Upper lobe of left lung (tissue), 6 donors: Measurements from ENCODE around the gene TSC22D2. TPM values are rescaled to one million over a fixed set of nuclear protein-coding genes. Genes with fewer than 3 reads are reported as not detected.

ENCODE experiments used
- ATAC-seq, 2 donors: fragments of 200-7000 bp; cut with Tn5 transposase; one replicate each; pipeline ENCODE4 v1.9.1; 2022; ENCODE audit warnings: mild to moderate bottlenecking in 2 of 2, moderate library complexity in 2 of 2; ENCODE audit not compliant: low FRiP score in 2 of 2
- DNase-seq, 2 donors: peaks; one replicate each; pipeline ENCODE4 v3.0.0-alpha.2; 2019 to 2020
- H3K27ac ChIP-seq, 4 donors: fragments of 200-600 bp; sonication (generic); one replicate each; pipeline ENCODE4 v1.5.1; 2016 to 2019
- H3K27me3 ChIP-seq, 4 donors: fragments of 200-600 bp; sonication (generic); one replicate each; pipeline ENCODE4 v1.5.1; 2017 to 2019
- H3K36me3 ChIP-seq, 4 donors: fragments of 200-600 bp; sonication (generic); one replicate each; pipeline ENCODE4 v1.5.1; 2016 to 2019
- H3K4me1 ChIP-seq, 4 donors: fragments of 200-600 bp; sonication (generic); one replicate each; pipeline ENCODE4 v1.5.1; 2018 to 2019
- H3K4me3 ChIP-seq, 4 donors: fragments of 200-600 bp; sonication (generic); one replicate each; pipeline ENCODE4 v1.5.1; 2017 to 2019; ENCODE audit warnings: mild to moderate bottlenecking in 2 of 4, moderate library complexity in 1 of 4
- H3K9me3 ChIP-seq, 4 donors: fragments of 200-600 bp; sonication (generic); one replicate each; pipeline ENCODE4 v1.5.1; 2018 to 2019
- EP300 ChIP-seq, 4 donors: sonication (generic); formaldehyde crosslinking; IDR thresholded peaks; one replicate each; pipeline ENCODE4 v1.5.1; 2017; ENCODE audit warnings: antibody characterized with exemption in 4 of 4, control low read depth in 2 of 4
- POLR2A ChIP-seq, 4 donors: fragments of 450-650 bp; IDR thresholded peaks; one replicate each; pipeline ENCODE4 v1.5.1; 2016 to 2017; ENCODE audit warnings: antibody characterized with exemption in 4 of 4, mild to moderate bottlenecking in 2 of 4
- POLR2AphosphoS5 ChIP-seq, 2 donors: sonication (generic); formaldehyde crosslinking; IDR thresholded peaks; one replicate each; pipeline ENCODE4 v1.5.1; 2017; ENCODE audit warnings: antibody characterized with exemption in 2 of 2
- WGBS, 2 donors: methylation state at CpG; one replicate each; pipeline ENCODE4 v1.1.5; 2017 to 2018; 5-methylcytosine and 5-hydroxymethylcytosine counted together
- total RNA-seq, 6 donors: library from RNA; depleted of rRNA in 4 of 6; stranded (reverse); fragments of >200 nt in 4 of 6; gene quantifications; one replicate each; pipeline versions ENCODE4 v1.1.0 to v1.2.1, GENCODE V29; 2016 to 2021
- TF ChIP-seq, protein P1 (sequence below), 6 experiments: fragments of 450-650 bp in 4 of 6; fragments of 200-600 bp in 2 of 6; sonication (generic) in 2 of 6; IDR thresholded peaks; one replicate each; pipeline ENCODE4 v1.5.1; 2016 to 2019; ENCODE audit warnings: antibody characterized with exemption in 6 of 6
- donor health status: DM: no; HTN: no; CAD: no; lungs with moderate emphysema.
- donor health status: DM: no; HTN: yes; CAD: no; lungs with severe emphysema.

TSC22D2 gene
- total RNA-seq, 6 donors from 2014 or later = 18.3 to 31.4 (median 25.5) TPM

DNA sequence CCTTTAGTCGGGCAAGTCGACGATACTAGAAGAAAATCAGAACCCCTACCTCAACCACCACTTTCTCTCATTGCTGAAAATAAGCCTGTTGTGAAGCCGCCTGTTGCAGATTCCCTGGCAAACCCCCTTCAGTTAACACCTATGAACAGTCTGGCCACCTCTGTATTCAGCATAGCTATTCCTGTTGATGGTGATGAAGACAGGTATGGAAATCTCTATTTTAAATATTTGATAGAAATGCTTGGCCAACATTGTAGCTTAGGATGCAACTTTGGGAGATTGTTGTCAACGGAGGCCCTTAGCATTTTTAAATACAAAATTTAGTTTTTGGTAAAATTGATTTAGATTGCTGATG lies 3.0 kb downstream of the TSC22D2 start:
- Histone ChIP-seq H3K4me3 (peak overlapping the region; percentile 75 to 90 (median 82)), H3K36me3 (no peaks in the 10 kb centered on the region), H3K27ac (peak overlapping the region in 3 of 4 donors; percentile 98 to 100 (median 99)), H3K27me3 (no peaks in the 10 kb centered on the region), H3K4me1 (peaks cover 14 to 65% (median 30%) of the 10 kb centered on the region in 4 donors), H3K9me3 (no peaks in the 10 kb centered on the region)
- no peak for TF ChIP-seq EP300 (IDR thresholded peaks at IDR 0.05)
- 8 to 9% methylated on average over 5 of the region's 5 CpGs for WGBS, 2 donors
- ATAC-seq (no peak), DNase-seq (no peak)

GRCh38 chr3:150411546-150411945 lies 3.4 kb downstream of the TSC22D2 start:
- peak overlapping the region in 1 of 4 donors; percentile 33 for H3K27ac ChIP-seq
- TF ChIP-seq EP300 (IDR thresholded peaks at IDR 0.05) = no peak
- no peak for TF ChIP-seq POLR2A (IDR thresholded peaks at IDR 0.05)
- TF ChIP-seq, protein P1, sequence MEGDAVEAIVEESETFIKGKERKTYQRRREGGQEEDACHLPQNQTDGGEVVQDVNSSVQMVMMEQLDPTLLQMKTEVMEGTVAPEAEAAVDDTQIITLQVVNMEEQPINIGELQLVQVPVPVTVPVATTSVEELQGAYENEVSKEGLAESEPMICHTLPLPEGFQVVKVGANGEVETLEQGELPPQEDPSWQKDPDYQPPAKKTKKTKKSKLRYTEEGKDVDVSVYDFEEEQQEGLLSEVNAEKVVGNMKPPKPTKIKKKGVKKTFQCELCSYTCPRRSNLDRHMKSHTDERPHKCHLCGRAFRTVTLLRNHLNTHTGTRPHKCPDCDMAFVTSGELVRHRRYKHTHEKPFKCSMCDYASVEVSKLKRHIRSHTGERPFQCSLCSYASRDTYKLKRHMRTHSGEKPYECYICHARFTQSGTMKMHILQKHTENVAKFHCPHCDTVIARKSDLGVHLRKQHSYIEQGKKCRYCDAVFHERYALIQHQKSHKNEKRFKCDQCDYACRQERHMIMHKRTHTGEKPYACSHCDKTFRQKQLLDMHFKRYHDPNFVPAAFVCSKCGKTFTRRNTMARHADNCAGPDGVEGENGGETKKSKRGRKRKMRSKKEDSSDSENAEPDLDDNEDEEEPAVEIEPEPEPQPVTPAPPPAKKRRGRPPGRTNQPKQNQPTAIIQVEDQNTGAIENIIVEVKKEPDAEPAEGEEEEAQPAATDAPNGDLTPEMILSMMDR (IDR thresholded peaks at IDR 0.05) = no peak
- no peak for TF ChIP-seq POLR2AphosphoS5 (IDR thresholded peaks at IDR 0.05)
- H3K27me3 ChIP-seq = no peaks in the 10 kb centered on the region
- H3K4me1 ChIP-seq = peaks cover 19 to 70% (median 35%) of the 10 kb centered on the region in 4 donors
- H3K9me3 ChIP-seq = no peaks in the 10 kb centered on the region
- no peaks in the 10 kb centered on the region for H3K36me3 ChIP-seq
- DNase-seq (no peak), ATAC-seq (no peak)
- WGBS, 2 donors = 6 to 11% methylated on average over 3 of the region's 3 CpGs
- H3K4me3 ChIP-seq = peak overlapping the region; percentile 75 to 90 (median 82)

DNA sequence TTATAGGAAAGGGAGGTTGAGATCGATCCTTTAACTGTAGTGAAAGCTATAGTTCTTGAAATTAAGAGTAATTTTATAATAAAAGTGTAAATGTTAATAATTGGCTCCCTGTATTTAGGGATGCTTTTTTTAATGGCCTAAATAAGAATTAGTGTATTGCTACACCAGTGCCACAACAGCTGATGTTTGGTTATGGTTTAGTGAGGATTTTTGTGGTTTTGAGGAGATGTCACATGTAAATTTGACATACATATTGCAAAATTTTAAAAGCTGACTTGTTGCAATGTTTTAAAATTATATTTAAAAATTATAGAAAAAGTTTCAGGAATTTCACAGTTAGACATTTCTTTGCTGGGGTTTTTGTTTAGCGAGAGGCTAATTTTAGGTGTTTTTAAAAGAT lies 3.9 kb downstream of the TSC22D2 start:
- WGBS, 2 donors = 36 to 40% methylated on average over 2 of the region's 2 CpGs
- H3K9me3 ChIP-seq = no peaks in the 10 kb centered on the region
- H3K27ac ChIP-seq = peak overlapping the region in 2 of 4 donors; percentile 3 to 33
- peaks cover 16 to 70% (median 36%) of the 10 kb centered on the region in 4 donors for H3K4me1 ChIP-seq
- ATAC-seq (no peak), DNase-seq (no peak)
- peak overlapping the region; percentile 75 to 90 (median 82) for H3K4me3 ChIP-seq
- no peaks in the 10 kb centered on the region for H3K36me3 ChIP-seq
- TF ChIP-seq POLR2A (IDR thresholded peaks at IDR 0.05) = no peak
- no peak for TF ChIP-seq POLR2AphosphoS5 (IDR thresholded peaks at IDR 0.05)
- TF ChIP-seq, protein P1 (IDR thresholded peaks at IDR 0.05) = no peak
- no peak for TF ChIP-seq EP300 (IDR thresholded peaks at IDR 0.05)
- no peaks in the 10 kb centered on the region for H3K27me3 ChIP-seq

GRCh38 chr3:150412561-150413231 lies 4.6 kb downstream of the TSC22D2 start:
- no peaks in the 10 kb centered on the region for H3K27me3 ChIP-seq
- DNase-seq (no peak), ATAC-seq (no peak)
- WGBS, 2 donors = 1% methylated on average over 5 of the region's 5 CpGs
- no peaks in the 10 kb centered on the region for H3K9me3 ChIP-seq
- H3K4me1 ChIP-seq = peaks cover 20 to 76% (median 38%) of the 10 kb centered on the region in 4 donors
- TF ChIP-seq, protein P1 (IDR thresholded peaks at IDR 0.05) = no peak
- TF ChIP-seq POLR2AphosphoS5 (IDR thresholded peaks at IDR 0.05) (no peak), EP300 (IDR thresholded peaks at IDR 0.05) (no peak), POLR2A (IDR thresholded peaks at IDR 0.05) (no peak)
- H3K4me3 ChIP-seq = peak overlapping the region; percentile 75 to 90 (median 82)
- H3K27ac ChIP-seq = peak overlapping the region in 2 of 4 donors; percentile 3 to 21
- H3K36me3 ChIP-seq = no peaks in the 10 kb centered on the region

DNA sequence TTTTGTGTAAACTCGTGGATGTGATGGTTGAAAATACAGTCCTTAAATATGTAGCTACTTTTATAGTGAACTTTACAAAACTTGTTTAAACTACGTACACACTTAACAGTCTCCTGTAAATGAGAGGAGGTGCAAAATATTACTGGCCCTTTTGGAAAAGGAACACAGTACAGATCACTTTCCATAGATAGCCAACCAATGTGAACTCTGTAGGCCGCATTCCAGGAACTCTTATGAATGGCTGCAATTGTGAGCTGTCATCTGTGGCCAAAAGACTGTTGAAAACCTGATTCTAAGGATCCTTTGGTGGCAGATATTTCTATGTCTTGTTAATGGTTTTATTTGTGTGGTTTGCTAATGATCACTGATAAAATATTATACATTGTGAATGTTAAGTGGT lies 6.2 kb downstream of the TSC22D2 start:
- H3K4me1 ChIP-seq = peaks cover 24 to 91% (median 47%) of the 10 kb centered on the region in 4 donors
- no peak for DNase-seq
- TF ChIP-seq, protein P1 (IDR thresholded peaks at IDR 0.05) = no peak
- TF ChIP-seq POLR2A (IDR thresholded peaks at IDR 0.05) = no peak
- no peaks in the 10 kb centered on the region for H3K36me3 ChIP-seq
- no peaks in the 10 kb centered on the region for H3K27me3 ChIP-seq
- no peaks in the 10 kb centered on the region for H3K9me3 ChIP-seq
- no peak for ATAC-seq
- WGBS, 2 donors = 15 to 25% methylated on average over 3 of the region's 3 CpGs
- H3K27ac ChIP-seq = no peak overlapping the region
- H3K4me3 ChIP-seq = peak overlapping the region in 1 of 4 donors; percentile 90
